Tracheal epithelial cell (primary cell): ENCODE measurements around the gene MIAT. TPM values are rescaled to one million over a fixed set of nuclear protein-coding genes. Genes with fewer than 3 reads are reported as not detected.

ENCODE experiments used
- total RNA-seq: library from RNA; depleted of rRNA; stranded (reverse); fragments of >200 nt; gene quantifications from 2 replicates; pipeline ENCODE4 v1.2.1, GENCODE V29; 2014

Gene MIAT
- 0.43 and 0.48 TPM in 2 replicates for total RNA-seq

DNA sequence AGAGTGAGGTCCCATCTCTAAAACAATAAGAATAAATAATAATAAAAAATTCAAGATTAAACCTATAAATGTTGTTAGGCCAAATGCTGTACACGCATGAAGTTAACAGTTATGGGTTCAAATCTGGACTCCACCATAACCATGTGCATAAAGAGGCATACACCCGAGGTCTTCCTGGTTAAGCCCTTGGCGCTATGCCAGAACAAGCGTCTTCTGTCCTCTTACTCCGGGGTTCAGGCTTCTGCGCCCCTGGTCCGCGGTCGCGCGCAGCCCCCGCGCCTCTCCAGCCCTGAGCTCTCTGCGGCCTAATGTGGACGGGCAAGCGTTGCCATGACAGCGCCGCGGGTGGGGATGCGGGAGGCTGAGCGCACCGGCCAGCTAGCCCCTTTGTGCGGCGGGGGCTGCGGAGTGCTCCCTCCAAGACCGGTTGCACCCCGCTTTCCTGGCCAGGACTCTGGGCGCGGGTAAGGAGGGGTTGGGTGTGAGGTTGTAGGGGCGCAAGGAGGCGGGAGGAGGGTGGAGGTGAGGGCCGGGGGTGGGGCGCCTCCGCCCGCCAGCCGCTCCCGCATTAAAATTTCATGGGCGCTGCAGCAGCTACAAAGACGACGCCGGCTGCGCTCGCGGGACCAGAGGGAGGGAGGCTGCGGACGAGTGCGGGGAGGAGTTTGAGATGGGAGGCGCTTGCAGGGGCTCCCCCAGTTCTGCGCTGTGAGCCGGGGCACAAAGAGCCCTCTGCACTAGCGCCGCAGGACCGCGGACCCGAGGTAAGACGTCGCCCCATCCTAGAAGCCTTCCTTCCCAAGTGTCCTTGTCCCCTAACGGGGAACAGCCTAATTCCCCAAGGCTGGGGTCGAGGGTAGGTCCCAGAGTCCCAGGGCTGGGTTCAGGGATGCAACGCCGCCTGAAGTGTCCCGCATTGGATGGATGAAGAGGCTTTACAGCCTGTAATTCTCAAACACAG lies at the start of gene MIAT:
Gene MIAT (plus strand): TSS at position 698 of the 961 bp plus-strand sequence.

DNA sequence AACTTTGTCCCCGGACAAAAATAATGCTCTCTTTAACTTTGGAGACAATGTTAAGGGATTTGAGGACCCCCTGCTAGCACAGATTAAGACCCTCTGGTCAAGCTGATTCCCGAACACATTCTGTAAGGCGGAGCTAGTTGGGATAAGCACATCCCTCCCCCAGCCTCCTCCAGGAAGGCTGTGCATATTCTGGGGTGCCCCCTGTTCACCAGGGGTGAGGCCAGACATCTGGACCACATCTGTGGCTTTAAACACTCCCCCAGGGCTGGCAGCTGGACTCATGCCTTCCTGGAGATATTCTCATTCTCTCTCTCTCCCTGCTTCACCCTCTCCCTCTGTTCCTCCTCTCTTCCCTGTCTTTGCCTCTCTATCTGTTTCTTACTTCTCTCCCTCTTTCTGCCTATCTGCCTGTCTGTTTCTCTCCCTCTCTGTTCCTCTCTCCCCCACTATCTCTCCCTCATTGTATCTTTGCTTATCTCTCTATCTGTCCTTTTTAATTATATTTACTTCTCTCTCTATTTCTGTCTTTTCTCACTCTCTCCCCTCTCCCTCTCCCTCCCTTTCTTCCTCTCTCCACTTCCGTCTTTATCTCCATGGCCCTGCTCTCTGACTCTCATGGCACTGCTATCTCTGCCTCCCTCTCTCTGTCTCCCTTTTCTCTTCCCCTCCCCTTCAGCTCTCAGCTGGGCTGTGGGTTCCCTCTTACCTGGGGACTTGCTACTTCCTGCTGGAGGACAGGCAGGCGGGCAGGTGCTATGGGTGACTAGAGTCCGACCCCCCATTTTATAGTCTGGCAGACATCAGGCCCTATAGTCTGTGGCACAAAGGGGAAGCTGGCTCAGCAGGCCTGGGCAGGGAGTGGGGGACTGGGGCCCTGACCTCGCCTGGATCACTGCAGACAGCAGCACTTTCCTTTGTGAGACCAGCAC lies 39.9 kb upstream of the MIAT start, which contains the start of gene CRYBB1:
Gene CRYBB1 (minus strand): TSS at position 757 of the 929 bp plus-strand sequence. CDS start 1,708 bp downstream, outside the sequence.

DNA sequence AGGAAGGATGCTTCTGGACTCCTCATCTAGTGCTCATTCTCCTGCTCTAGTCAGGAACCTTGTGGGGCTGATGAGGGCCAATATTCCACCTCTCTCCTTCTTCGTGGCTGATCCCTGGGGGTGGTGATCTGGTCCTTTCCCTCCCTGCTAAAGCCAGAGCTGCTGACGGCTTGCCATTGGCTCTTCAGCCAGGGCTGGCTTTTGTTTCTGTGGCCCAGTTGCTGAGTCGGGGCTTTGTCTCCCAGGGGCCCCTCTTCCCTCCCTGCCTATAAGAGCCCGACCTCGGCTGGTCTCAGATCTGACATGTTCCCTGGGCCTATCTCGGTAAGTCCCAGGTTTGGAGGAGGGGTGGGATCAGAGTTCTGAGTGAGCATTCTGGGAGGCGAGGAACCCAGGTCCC lies 35.7 kb upstream of the MIAT start, which contains the start of gene CRYBA4:
Gene CRYBA4 (plus strand): TSS at position 301 of the 400 bp plus-strand sequence. CDS start 634 bp downstream, outside the sequence.

Other genes starting within 250 kb of the MIAT start
- 1.5 and 4.8 TPM in 2 replicates for gene ASPHD2, start 228.3 kb upstream of the MIAT start, total RNA-seq
- gene HPS4, start 173.8 kb upstream of the MIAT start, total RNA-seq = 21.0 and 39.9 TPM in 2 replicates
- gene SRRD, start 173.7 kb upstream of the MIAT start, total RNA-seq = 10.4 and 14.5 TPM in 2 replicates
- 34.7 and 41.0 TPM in 2 replicates for gene TFIP11, start 145.1 kb upstream of the MIAT start, total RNA-seq
- gene TPST2, start 67.5 kb upstream of the MIAT start, total RNA-seq = 25.8 and 47.5 TPM in 2 replicates
- not detected in 2 replicates for gene CRYBB1, start 39.6 kb upstream of the MIAT start, total RNA-seq
- gene CRYBA4, start 35.6 kb upstream of the MIAT start, total RNA-seq = not detected in 2 replicates